HUES64 (cell line): ENCODE results near the gene PFKFB3.
"Not testable (repeated sequence)": the region's sequence is repeated elsewhere in the genome, so short reads cannot be mapped to it uniquely, and the experiment has no call there.

ENCODE experiments used
- H3K27ac ChIP-seq: 2 replicates; pipeline ENCODE4 v1.7.0; 2013; ENCODE audit warnings: low read depth, low read length, inconsistent platforms
- H3K27me3 ChIP-seq: 2 replicates; pipeline ENCODE4 v1.6.1; 2013; ENCODE audit warnings: mild to moderate bottlenecking, low read length; ENCODE audit not compliant: insufficient read depth
- H3K36me3 ChIP-seq: 2 replicates; pipeline ENCODE4 v1.6.1; 2013; ENCODE audit warnings: mild to moderate bottlenecking, low read length; ENCODE audit not compliant: insufficient read depth
- H3K4me1 ChIP-seq: 2 replicates; pipeline ENCODE4 v1.6.1; 2013; ENCODE audit warnings: mild to moderate bottlenecking, low read length, moderate library complexity; ENCODE audit not compliant: insufficient read depth
- H3K4me3 ChIP-seq: 2 replicates; pipeline ENCODE4 v1.5.1; 2013; ENCODE audit warnings: mild to moderate bottlenecking, low read length, moderate library complexity
- H3K9ac ChIP-seq: 2 replicates; pipeline ENCODE4 v1.6.1; 2013; ENCODE audit warnings: mild to moderate bottlenecking, low read depth, low read length
- H3K9me3 ChIP-seq: 2 replicates; pipeline ENCODE4 v1.6.1; 2013; ENCODE audit warnings: low read depth, low read length; ENCODE audit not compliant: insufficient read depth
- WGBS: fragments of 150-250, 120-280 bp; methylation state at CpG from one replicate; pipeline ENCODE4 v1.1.7; 2013; ENCODE audit warnings: missing lambda C conversion rate; 5-methylcytosine and 5-hydroxymethylcytosine counted together

The PFKFB3 gene

DNA sequence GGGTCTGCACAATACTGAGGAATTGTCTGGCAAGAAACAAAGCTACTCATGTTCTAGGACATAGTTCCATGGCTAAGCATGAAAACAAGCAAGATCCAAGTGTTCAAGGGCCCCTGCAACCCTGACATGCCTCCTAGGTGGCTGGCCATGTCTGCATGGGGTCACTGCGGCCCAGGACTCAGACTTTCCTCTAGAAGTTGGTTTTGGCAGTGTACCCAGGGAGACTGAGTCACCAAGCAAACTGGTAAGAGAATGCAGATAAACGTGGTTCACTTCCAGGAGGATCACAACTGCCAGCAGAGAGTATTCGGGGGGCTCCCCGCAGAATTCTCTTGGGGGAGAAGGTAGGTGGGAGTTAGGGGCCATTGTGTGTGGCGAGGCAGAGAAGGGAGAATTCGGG lies 7.4 kb upstream of the PFKFB3 start:
- H3K27ac ChIP-seq = no peak overlapping the region
- peaks cover 25% of the 10 kb centered on the region for H3K27me3 ChIP-seq
- H3K4me3 ChIP-seq = no peak overlapping the region
- 87% methylated on average over 6 of the region's 6 CpGs for whole genome bisulfite sequencing
- no peaks in the 10 kb centered on the region for H3K36me3 ChIP-seq
- H3K9ac ChIP-seq = no peak overlapping the region
- 0 out of 2 replicates have a peak, but pooled peaks cover 6% of the 10 kb centered on the region for H3K4me1 ChIP-seq
- H3K9me3 ChIP-seq = no peaks in the 10 kb centered on the region

DNA sequence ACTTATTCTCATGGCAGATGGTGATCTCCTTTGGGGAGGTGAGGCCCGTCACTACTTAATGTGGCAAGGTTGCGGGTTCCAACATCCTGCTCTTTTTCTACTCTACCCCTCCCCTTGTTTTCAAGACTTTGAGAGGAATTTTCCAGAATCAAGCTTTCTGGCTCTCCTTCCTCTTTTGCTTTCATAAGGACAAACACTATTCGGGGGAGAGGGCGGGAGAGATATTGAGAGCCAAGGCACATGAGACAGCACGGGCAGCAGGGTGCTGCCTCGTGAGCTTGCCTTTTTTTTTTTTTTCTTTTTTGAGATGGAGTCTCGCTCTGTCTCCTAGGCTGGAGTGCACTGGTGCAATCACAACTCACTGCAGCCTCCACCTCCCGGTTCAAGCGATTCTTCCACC lies 6.9 kb upstream of the PFKFB3 start:
- H3K36me3 ChIP-seq = no peaks in the 10 kb centered on the region
- H3K27me3 ChIP-seq = peaks cover 30% of the 10 kb centered on the region
- H3K9ac ChIP-seq = no peak overlapping the region
- no peaks in the 10 kb centered on the region for H3K9me3 ChIP-seq
- 0 out of 2 replicates have a peak, but pooled peaks cover 6% of the 10 kb centered on the region for H3K4me1 ChIP-seq
- WGBS = 90% methylated on average over 9 of the region's 9 CpGs
- H3K4me3 ChIP-seq = no peak overlapping the region
- no peak overlapping the region for H3K27ac ChIP-seq

DNA sequence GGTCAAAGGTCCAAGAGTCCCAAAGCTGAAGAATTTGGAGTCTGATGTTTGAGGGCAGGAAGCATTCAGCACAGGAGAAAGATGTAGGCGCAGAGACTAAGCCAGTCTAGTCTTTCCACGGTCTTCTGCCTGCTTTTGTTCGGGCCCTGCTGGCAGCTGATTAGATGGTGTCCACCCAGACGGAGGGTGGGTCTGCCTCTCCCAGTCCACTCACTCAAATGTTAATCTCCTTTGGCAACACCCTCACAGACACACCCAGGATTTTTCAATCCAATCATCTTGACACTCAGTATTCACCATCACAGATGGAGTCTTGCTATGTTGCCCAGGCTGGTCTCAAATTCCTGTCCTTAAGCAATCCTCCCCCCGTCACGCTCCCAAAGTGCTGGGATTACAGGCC lies 6.2 kb upstream of the PFKFB3 start:
- not testable (repeated sequence) for H3K9ac ChIP-seq, H3K4me3 ChIP-seq, H3K27ac ChIP-seq, H3K9me3 ChIP-seq, H3K4me1 ChIP-seq, H3K36me3 ChIP-seq
- 96% methylated on average over 6 of the region's 6 CpGs for WGBS
- peaks cover 36% of the 10 kb centered on the region for H3K27me3 ChIP-seq

DNA sequence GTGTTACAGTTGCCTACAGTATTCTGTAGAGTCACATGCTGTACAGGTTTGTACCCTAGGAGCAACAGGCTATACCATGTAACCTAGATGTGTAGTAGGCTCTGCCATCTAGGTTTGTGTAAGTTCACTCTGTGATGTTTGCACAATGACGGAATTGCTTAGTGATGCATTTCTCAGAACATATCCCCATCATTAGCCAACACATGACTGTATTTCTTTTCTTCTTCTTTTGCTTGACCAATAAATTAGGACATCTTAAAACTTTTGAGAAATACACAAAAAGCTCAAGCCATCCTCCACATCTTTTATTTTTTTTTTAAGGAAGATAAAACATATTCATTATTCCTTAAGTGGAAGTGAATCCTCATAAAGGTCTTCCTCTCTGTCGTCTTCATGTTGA lies 5.4 kb upstream of the PFKFB3 start:
- Histone ChIP-seq H3K36me3 (no peaks in the 10 kb centered on the region), H3K9me3 (no peaks in the 10 kb centered on the region), H3K27me3 (peaks cover 44% of the 10 kb centered on the region), H3K4me3 (no peak overlapping the region), H3K27ac (no peak overlapping the region), H3K4me1 (0 out of 2 replicates have a peak, but pooled peaks cover 6% of the 10 kb centered on the region), H3K9ac (no peak overlapping the region)
- WGBS = 87% methylated on average over 2 of the region's 2 CpGs

DNA sequence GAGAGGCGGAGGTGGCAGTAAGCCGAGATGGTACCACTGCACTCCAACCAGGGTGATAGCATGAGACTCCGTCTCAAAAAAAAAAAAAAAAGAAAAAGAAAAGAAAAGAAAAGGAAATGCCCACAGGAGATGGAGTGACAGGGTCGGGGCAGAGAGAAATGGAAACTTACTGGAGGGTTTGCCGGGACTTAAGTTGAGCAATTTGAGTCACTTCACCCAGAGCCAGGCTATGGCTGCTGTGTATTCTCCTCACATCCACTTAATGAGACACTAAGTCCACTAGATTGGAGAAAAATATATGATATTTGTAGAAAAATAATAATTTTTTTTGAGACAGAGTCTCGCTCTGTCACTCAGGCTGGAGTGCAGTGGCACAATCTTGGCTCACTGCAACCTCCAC lies 4.6 kb upstream of the PFKFB3 start:
- Histone ChIP-seq H3K27me3 (peaks cover 46% of the 10 kb centered on the region), H3K4me3 (no peak overlapping the region), H3K27ac (no peak overlapping the region), H3K9ac (no peak overlapping the region), H3K36me3 (no peaks in the 10 kb centered on the region), H3K4me1 (0 out of 2 replicates have a peak, but pooled peaks cover 6% of the 10 kb centered on the region), H3K9me3 (no peaks in the 10 kb centered on the region)
- 89% methylated on average over 6 of the region's 6 CpGs for WGBS

DNA sequence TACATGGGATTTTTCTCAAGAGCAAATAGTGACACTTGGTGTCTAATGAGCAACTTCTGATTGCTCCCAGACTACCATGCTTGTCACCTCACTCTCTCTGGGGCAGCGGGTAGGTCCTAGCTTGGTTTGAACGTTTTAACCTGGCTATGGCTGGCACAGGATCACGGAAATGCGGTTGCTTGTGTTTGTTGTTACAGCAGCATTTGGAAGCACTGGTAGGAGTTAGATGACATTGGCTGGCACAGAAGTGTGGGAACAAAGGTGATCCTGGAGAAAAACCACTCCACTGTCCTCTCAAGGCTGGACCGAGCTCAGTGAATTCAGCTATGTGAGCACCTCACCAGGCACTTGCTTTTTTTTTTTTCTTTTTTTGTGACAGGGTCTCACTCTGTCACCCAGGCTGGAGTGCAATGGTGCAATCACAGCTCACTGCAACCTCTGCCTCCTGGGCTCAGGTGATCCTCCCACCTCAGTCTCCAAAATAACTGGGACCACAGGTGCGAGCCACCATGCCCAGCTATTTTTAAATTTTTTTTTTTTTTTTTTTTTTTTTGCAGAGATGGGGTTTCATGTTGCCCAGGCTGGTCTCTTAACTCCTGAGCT lies 3.5 kb upstream of the PFKFB3 start:
- H3K27me3 ChIP-seq = peaks cover 46% of the 10 kb centered on the region

DNA sequence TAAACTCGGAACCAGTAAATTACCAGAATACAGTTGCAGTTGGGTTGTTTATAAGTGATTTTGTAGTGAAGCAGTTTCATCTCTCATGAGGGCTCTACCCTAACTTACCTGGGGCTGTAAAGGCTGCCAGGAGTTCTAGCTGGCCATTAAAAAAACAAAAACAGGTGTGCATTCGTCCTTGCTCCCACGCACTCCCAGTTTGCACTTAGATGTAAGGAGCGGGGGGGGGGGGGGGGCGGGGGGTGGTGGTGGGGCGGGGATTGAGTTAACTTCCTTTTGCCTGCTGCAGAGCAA lies 2.3 kb upstream of the PFKFB3 start:
- Histone ChIP-seq H3K9me3 (no peaks in the 10 kb centered on the region), H3K9ac (no peak overlapping the region), H3K4me3 (peak overlapping the region; percentile 47), H3K36me3 (no peaks in the 10 kb centered on the region), H3K4me1 (peaks cover 10% of the 10 kb centered on the region; the same call in 1 of the 2 replicates), H3K27me3 (peaks cover 50% of the 10 kb centered on the region), H3K27ac (no peak overlapping the region)
- WGBS = 88% methylated on average over 1 of the region's 6 CpGs

More for the DNA sequence above, 3.5 kb upstream of the PFKFB3 start:
- H3K27ac ChIP-seq = no peak overlapping the region
- no peaks in the 10 kb centered on the region for H3K36me3 ChIP-seq
- 0 out of 2 replicates have a peak, but pooled peaks cover 6% of the 10 kb centered on the region for H3K4me1 ChIP-seq
- no peak overlapping the region for H3K9ac ChIP-seq
- H3K9me3 ChIP-seq = no peaks in the 10 kb centered on the region
- 84% methylated on average over 6 of the region's 6 CpGs for WGBS
- no peak overlapping the region for H3K4me3 ChIP-seq

DNA sequence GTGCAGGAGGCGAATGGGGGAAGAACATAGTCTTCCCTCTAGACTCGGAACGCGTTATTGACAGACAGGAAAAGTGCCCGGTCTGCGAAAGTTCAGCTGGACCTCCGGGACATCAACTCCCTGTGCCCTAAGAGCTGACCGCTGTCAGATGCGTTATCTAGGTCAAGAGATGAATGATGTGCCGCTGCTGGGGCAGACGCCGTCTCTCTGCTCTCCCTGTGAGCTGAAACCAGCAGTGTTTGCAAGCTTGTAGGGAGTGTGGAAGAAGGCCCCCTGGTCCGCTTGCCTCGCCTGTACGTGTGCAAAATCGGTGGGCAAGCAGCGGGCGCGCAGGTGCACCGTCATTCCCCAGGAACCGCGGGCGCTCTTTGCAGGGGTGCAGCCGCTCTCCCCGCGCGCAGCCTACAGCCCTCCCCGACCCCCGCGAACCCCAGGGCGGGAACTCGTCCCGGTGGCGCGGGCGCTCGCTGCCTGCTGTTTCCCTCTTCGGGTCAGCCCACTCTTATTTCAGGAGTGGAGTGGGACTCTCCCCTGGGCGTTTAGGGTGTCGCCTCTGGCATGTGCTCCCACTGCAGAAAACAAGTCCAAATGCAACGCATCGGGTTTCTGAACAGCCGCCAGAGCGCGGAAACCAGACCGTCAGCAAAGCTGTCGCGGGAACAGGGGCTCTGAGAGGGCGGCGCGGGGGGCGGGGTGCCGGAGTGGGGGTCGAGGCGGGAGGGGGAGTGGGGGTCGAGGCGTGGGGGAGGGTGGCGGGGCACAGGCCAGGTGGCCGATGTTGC lies 1.8 kb upstream of the PFKFB3 start:
- 3% methylated on average over 52 of the region's 59 CpGs for WGBS
- no peak overlapping the region for H3K27ac ChIP-seq
- H3K4me3 ChIP-seq = peak overlapping the region; percentile 68
- H3K4me1 ChIP-seq = peaks cover 10% of the 10 kb centered on the region; the same call in 1 of the 2 replicates
- H3K9me3 ChIP-seq = no peaks in the 10 kb centered on the region
- H3K9ac ChIP-seq = no peak overlapping the region; the same call in 1 of the 2 replicates
- H3K27me3 ChIP-seq = peaks cover 50% of the 10 kb centered on the region
- H3K36me3 ChIP-seq = no peaks in the 10 kb centered on the region

DNA sequence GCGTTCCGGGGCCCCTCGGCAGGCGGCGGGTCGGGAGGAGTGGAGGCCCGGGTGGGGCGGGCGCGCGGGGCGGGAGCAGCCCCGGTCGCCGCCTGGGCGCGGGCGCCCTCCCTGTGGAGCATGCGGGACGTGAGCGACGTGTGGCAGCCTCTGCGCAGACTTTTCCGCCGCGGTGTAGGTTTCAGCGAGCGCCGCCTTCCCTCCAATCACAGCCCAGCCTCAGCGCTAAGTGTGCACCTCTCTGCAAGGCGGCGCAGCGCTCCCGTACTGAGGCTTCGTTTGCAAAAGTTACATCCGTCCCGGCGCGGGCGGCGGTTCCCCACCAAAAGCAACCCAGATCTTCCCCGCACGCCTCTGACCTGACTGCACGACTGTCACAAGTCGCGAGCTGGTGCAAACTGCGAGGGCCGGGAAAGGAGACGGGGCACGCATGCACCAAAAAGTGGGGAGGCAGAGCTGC lies 1.2 kb upstream of the PFKFB3 start:
- peaks cover 10% of the 10 kb centered on the region; the same call in 1 of the 2 replicates for H3K4me1 ChIP-seq
- no peak overlapping the region; the same call in 1 of the 2 replicates for H3K9ac ChIP-seq
- peaks cover 50% of the 10 kb centered on the region for H3K27me3 ChIP-seq
- no peak overlapping the region for H3K27ac ChIP-seq
- under 1% methylated on average over 50 of the region's 50 CpGs for WGBS
- peak overlapping the region; percentile 68 for H3K4me3 ChIP-seq
- H3K36me3 ChIP-seq = no peaks in the 10 kb centered on the region
- no peaks in the 10 kb centered on the region for H3K9me3 ChIP-seq

DNA sequence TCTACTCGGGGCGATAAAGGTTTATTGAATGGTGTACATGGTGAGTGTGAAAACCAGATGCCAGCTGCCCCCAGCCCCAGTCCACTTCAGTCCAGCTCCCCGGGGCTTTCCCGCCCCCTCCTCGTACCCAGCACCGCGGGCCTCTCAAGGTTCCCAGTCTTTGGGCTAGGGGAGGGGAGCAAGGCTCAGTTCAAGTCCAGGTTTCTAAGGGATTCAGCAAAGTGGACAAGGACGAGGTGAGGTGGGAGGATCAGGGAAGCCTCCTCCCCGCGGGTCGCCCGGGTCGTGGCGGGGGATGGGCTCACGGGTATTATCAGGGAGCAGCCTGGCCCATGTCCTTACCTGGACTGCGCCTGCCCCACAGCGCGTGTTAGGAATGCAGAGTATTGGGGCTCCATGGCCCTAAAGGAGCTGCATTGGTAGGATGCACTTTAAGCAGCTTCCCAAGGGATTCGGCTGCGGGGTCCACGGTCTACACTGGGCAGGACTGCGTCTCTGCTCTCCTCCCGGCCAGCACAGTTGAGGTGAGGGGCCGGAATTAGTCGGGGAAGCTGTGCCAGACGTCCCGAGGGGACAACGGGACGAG lies 541 bp upstream of the PFKFB3 start:
- Histone ChIP-seq H3K27me3 (peaks cover 48% of the 10 kb centered on the region), H3K4me3 (peak overlapping the region; percentile 68), H3K27ac (no peak overlapping the region), H3K9ac (no peak overlapping the region; the same call in 1 of the 2 replicates), H3K4me1 (peaks cover 10% of the 10 kb centered on the region; the same call in 1 of the 2 replicates), H3K9me3 (no peaks in the 10 kb centered on the region), H3K36me3 (no peaks in the 10 kb centered on the region)
- 2% methylated on average over 28 of the region's 29 CpGs for WGBS
